CD4-positive, CD25-positive, alpha-beta regulatory T cell (primary cell): Measurements from ENCODE around the gene BPIFA1. TPM values are rescaled to one million over a fixed set of nuclear protein-coding genes. Genes with fewer than 3 reads are reported as not detected.

ENCODE experiments used
- ATAC-seq, 2 donors: fragments of 150-1000 bp; cut with Tn5 transposase; one replicate each; pipeline ENCODE4 v1.10.0; 2021; ENCODE audit warnings: low read depth in 2 of 2, moderate number of reproducible peaks in 2 of 2, moderate library complexity in 1 of 2
- DNase-seq, 3 donors: peaks; one replicate each; pipeline versions ENCODE4 v3.0.0 to v3.0.0-alpha.2; 2012 to 2022; ENCODE audit warnings: mixed read lengths in 1 of 3
- H3K27ac ChIP-seq: one replicate; pipeline ENCODE4 v1.7.0; 2013; ENCODE audit warnings: mild to moderate bottlenecking, low read length; ENCODE audit not compliant: insufficient read depth, poor library complexity, severe bottlenecking
- H3K27me3 ChIP-seq: one replicate; pipeline ENCODE4 v1.7.0; 2013; ENCODE audit warnings: low read length; ENCODE audit not compliant: control insufficient read depth, insufficient read depth
- H3K36me3 ChIP-seq: one replicate; pipeline ENCODE4 v1.7.0; 2013; ENCODE audit warnings: mild to moderate bottlenecking, low read length, moderate library complexity; ENCODE audit not compliant: control insufficient read depth, insufficient read depth
- H3K4me1 ChIP-seq: 2 replicates; pipeline ENCODE4 v1.7.0; 2013; ENCODE audit warnings: mild to moderate bottlenecking, low read length; ENCODE audit not compliant: insufficient read depth, control insufficient read depth, poor library complexity, severe bottlenecking
- H3K4me3 ChIP-seq: one replicate; pipeline ENCODE4 v1.7.0; 2013; ENCODE audit warnings: low read depth, mild to moderate bottlenecking, low read length, moderate library complexity
- H3K9me3 ChIP-seq, 2 experiments: 1 replicate in 1 of 2; 2 replicates in 1 of 2; pipeline ENCODE4 v1.7.0; 2013; ENCODE audit warnings: low read length in 2 of 2, mild to moderate bottlenecking in 1 of 2, moderate library complexity in 1 of 2; ENCODE audit not compliant: control insufficient read depth in 2 of 2
- H3K27ac Mint-ChIP-seq, 3 donors: one replicate each; pipeline ENCODE4 v1.8.0; 2020 to 2022; ENCODE audit warnings: mild to moderate bottlenecking in 3 of 3, mixed read lengths in 3 of 3, moderate library complexity in 2 of 3
- H3K27me3 Mint-ChIP-seq: one replicate; pipeline ENCODE4 v1.8.0; 2022; ENCODE audit warnings: mild to moderate bottlenecking, mixed read lengths
- H3K36me3 Mint-ChIP-seq: one replicate; pipeline ENCODE4 v1.8.0; 2020; ENCODE audit warnings: mixed read lengths
- H3K4me1 Mint-ChIP-seq, 4 donors: one replicate each; pipeline ENCODE4 v1.8.0; 2020 to 2022; ENCODE audit warnings: mixed read lengths in 4 of 4, mild to moderate bottlenecking in 1 of 4
- H3K4me3 Mint-ChIP-seq, 4 donors: one replicate each; pipeline ENCODE4 v1.8.0; 2020 to 2022; ENCODE audit warnings: mild to moderate bottlenecking in 4 of 4, mixed read lengths in 4 of 4, moderate library complexity in 3 of 4
- H3K9me3 Mint-ChIP-seq, 7 donors: one replicate each; pipeline ENCODE4 v1.8.0; 2020 to 2022; ENCODE audit warnings: mixed read lengths in 7 of 7, mild to moderate bottlenecking in 3 of 7, moderate library complexity in 2 of 7
- polyA plus RNA-seq, 4 donors: library from polyadenylated mRNA; unstranded; fragments of 300-500 nt; fragmentation: Illumina TruSeq; gene quantifications; one replicate each; pipeline ENCODE4 v1.2.3, GENCODE V29; 2021
- total RNA-seq: library from RNA; stranded (reverse); gene quantifications from one replicate; pipeline ENCODE4 v1.2.3, GENCODE V29; 2022

Gene BPIFA1
- total and polyA plus RNA-seq, 5 donors from 2014 or later: not detected

- Histone ChIP-seq H3K36me3 (no peaks in the 10 kb centered on the region), H3K4me3 (no peak overlapping the region), H3K9me3 (no peaks in the 10 kb centered on the region), H3K27ac (no peak overlapping the region), H3K4me1 (no peaks in the 10 kb centered on the region), H3K27me3 (no peaks in the 10 kb centered on the region)
- no peak for DNase-seq
- no peak for ATAC-seq
- peaks cover 14% of the 10 kb centered on the region for H3K27me3 Mint-ChIP-seq
- H3K9me3 Mint-ChIP-seq: peaks cover 0 to 1% (median 0%) of the 10 kb centered on the region in 7 donors
- H3K27ac Mint-ChIP-seq: no peak overlapping the region
- no peaks in the 10 kb centered on the region for H3K36me3 Mint-ChIP-seq
- no peak overlapping the region for H3K4me3 Mint-ChIP-seq
- no peaks in the 10 kb centered on the region for H3K4me1 Mint-ChIP-seq
These were observed 50.2 kb downstream of the BPIFA1 start for GRCh38 chr20:33285861-33286495.

- no peaks in the 10 kb centered on the region for H3K9me3 ChIP-seq
- no peak for DNase-seq
- H3K4me3 ChIP-seq: no peak overlapping the region
- no peaks in the 10 kb centered on the region for H3K36me3 ChIP-seq
- peaks cover 14% of the 10 kb centered on the region for H3K27me3 Mint-ChIP-seq
- H3K4me1 Mint-ChIP-seq: no peaks in the 10 kb centered on the region
- no peaks in the 10 kb centered on the region for H3K4me1 ChIP-seq
- no peak overlapping the region for H3K27ac Mint-ChIP-seq
- ATAC-seq: no peak
- no peak overlapping the region for H3K4me3 Mint-ChIP-seq
- H3K27ac ChIP-seq: no peak overlapping the region
- no peaks in the 10 kb centered on the region for H3K36me3 Mint-ChIP-seq
- H3K9me3 Mint-ChIP-seq: peaks cover 0 to 1% (median 0%) of the 10 kb centered on the region in 7 donors
- no peaks in the 10 kb centered on the region for H3K27me3 ChIP-seq
These were observed 52.1 kb downstream of the BPIFA1 start for GRCh38 chr20:33287884-33288283.

GRCh38 chr20:33290852-33291251, 55.1 kb downstream of the BPIFA1 start:
- Histone ChIP-seq H3K27me3 (no peaks in the 10 kb centered on the region), H3K36me3 (no peaks in the 10 kb centered on the region), H3K4me1 (no peaks in the 10 kb centered on the region), H3K9me3 (no peaks in the 10 kb centered on the region), H3K27ac (no peak overlapping the region), H3K4me3 (no peak overlapping the region)
- Mint-ChIP-seq H3K9me3 (peaks cover 0 to 1% (median 0%) of the 10 kb centered on the region in 7 donors), H3K27ac (no peak overlapping the region), H3K36me3 (no peaks in the 10 kb centered on the region), H3K4me3 (no peak overlapping the region), H3K4me1 (no peaks in the 10 kb centered on the region), H3K27me3 (peaks cover 10% of the 10 kb centered on the region)
- ATAC-seq: no peak
- DNase-seq: no peak

GRCh38 chr20:33291416-33291815, 55.6 kb downstream of the BPIFA1 start:
- peaks cover 10% of the 10 kb centered on the region for H3K27me3 Mint-ChIP-seq
- H3K4me1 Mint-ChIP-seq: no peaks in the 10 kb centered on the region
- no peaks in the 10 kb centered on the region for H3K4me1 ChIP-seq
- no peak for DNase-seq
- no peak overlapping the region for H3K27ac Mint-ChIP-seq
- no peaks in the 10 kb centered on the region for H3K9me3 ChIP-seq
- no peak for ATAC-seq
- no peak overlapping the region for H3K4me3 Mint-ChIP-seq
- no peak overlapping the region for H3K27ac ChIP-seq
- H3K36me3 Mint-ChIP-seq: no peaks in the 10 kb centered on the region
- H3K36me3 ChIP-seq: no peaks in the 10 kb centered on the region
- peaks cover 0 to 1% (median 0%) of the 10 kb centered on the region in 7 donors for H3K9me3 Mint-ChIP-seq
- no peaks in the 10 kb centered on the region for H3K27me3 ChIP-seq
- no peak overlapping the region for H3K4me3 ChIP-seq

- peaks cover 0 to 1% (median 0%) of the 10 kb centered on the region in 7 donors for H3K9me3 Mint-ChIP-seq
- H3K27me3 ChIP-seq: no peaks in the 10 kb centered on the region
- no peak overlapping the region for H3K4me3 Mint-ChIP-seq
- H3K36me3 Mint-ChIP-seq: no peaks in the 10 kb centered on the region
- DNase-seq: peak; percentile 45 to 52 (median 48)
- peak in 1 of 2 donors; percentile 39 for ATAC-seq
- no peaks in the 10 kb centered on the region for H3K36me3 ChIP-seq
- H3K27me3 Mint-ChIP-seq: peaks cover 7% of the 10 kb centered on the region
- H3K9me3 ChIP-seq: no peaks in the 10 kb centered on the region
- H3K4me3 ChIP-seq: no peak overlapping the region
- no peak overlapping the region for H3K27ac ChIP-seq
- no peak overlapping the region for H3K27ac Mint-ChIP-seq
- H3K4me1 ChIP-seq: no peaks in the 10 kb centered on the region
- H3K4me1 Mint-ChIP-seq: no peaks in the 10 kb centered on the region
These were observed 56.1 kb downstream of the BPIFA1 start for GRCh38 chr20:33291830-33292355.

Other genes with a start within 250 kb of the BPIFA1 start
- gene SUN5, start 231.6 kb upstream of the BPIFA1 start, total RNA-seq: not detected
- not detected for gene SUN5, start 231.6 kb upstream of the BPIFA1 start, polyA plus RNA-seq
- gene BPIFB2, start 228.3 kb upstream of the BPIFA1 start, total RNA-seq: not detected
- not detected for gene BPIFB2, start 228.3 kb upstream of the BPIFA1 start, polyA plus RNA-seq
- gene BPIFB6, start 204.3 kb upstream of the BPIFA1 start, total RNA-seq: not detected
- gene BPIFB6, start 204.3 kb upstream of the BPIFA1 start, polyA plus RNA-seq: not detected
- not detected for gene BPIFB3, start 182.1 kb upstream of the BPIFA1 start, total RNA-seq
- not detected for gene BPIFB3, start 182.1 kb upstream of the BPIFA1 start, polyA plus RNA-seq
- gene BPIFB4, start 156.4 kb upstream of the BPIFA1 start, total RNA-seq: not detected
- gene BPIFB4, start 156.4 kb upstream of the BPIFA1 start, polyA plus RNA-seq: not detected
- gene BPIFA2, start 67.8 kb upstream of the BPIFA1 start, total RNA-seq: not detected
- not detected for gene BPIFA2, start 67.8 kb upstream of the BPIFA1 start, polyA plus RNA-seq
- gene BPIFA3, start 18.6 kb upstream of the BPIFA1 start, total RNA-seq: not detected
- gene BPIFA3, start 18.6 kb upstream of the BPIFA1 start, polyA plus RNA-seq: not detected
- gene BPIFB1, start 47.2 kb downstream of the BPIFA1 start, total RNA-seq: not detected
- not detected for gene BPIFB1, start 47.2 kb downstream of the BPIFA1 start, polyA plus RNA-seq
- 48.0 TPM for gene CDK5RAP1, start 165.5 kb downstream of the BPIFA1 start, total RNA-seq
- 10 to 100 TPM; 31.4 to 37.6 (median 34.6) TPM for gene CDK5RAP1, start 165.5 kb downstream of the BPIFA1 start, polyA plus RNA-seq
- gene SNTA1, start 207.8 kb downstream of the BPIFA1 start, total RNA-seq: 6.2 TPM
- 1 to 10 TPM; 3.8 to 8.0 (median 4.9) TPM for gene SNTA1, start 207.8 kb downstream of the BPIFA1 start, polyA plus RNA-seq